Measurements from ENCODE around the gene NOXRED1.

- TF ChIP-seq CTCF (IDR thresholded peaks at IDR 0.05) (no peak), POLR2A (IDR thresholded peaks at IDR 0.05) (no peak)
Measured at GRCh38 chr14:77344377-77344996, 78.8 kb downstream of the NOXRED1 start.
